Epidermal melanocyte (primary cell): ENCODE measurements around the gene SPATA17.

Source experiments
- DNase-seq: peaks from one replicate; pipeline ENCODE4 v3.0.0; 2011; ENCODE audit warnings: low spot score; ENCODE audit not compliant: insufficient read length

SPATA17 gene

DNA sequence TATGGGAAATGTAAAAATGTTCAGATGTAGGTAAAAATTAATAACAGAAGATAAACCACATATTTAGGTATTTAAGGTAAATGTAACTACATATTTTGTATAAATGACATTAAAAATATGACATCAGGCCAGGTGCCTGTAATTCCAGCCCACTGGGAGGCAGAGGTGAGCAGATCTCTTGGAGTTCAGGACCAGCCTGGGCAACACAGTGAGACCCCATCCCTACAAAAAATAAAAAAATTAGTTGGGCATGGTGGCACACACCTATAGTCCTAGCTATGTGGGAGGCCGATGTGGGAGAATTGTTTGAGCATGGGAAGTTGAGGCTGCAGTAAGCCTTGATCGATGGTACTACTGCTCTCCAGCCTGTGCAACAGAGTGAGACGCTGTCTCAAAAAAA is 216.5 kb downstream of the SPATA17 start:
- DNase-seq: no peak

DNA sequence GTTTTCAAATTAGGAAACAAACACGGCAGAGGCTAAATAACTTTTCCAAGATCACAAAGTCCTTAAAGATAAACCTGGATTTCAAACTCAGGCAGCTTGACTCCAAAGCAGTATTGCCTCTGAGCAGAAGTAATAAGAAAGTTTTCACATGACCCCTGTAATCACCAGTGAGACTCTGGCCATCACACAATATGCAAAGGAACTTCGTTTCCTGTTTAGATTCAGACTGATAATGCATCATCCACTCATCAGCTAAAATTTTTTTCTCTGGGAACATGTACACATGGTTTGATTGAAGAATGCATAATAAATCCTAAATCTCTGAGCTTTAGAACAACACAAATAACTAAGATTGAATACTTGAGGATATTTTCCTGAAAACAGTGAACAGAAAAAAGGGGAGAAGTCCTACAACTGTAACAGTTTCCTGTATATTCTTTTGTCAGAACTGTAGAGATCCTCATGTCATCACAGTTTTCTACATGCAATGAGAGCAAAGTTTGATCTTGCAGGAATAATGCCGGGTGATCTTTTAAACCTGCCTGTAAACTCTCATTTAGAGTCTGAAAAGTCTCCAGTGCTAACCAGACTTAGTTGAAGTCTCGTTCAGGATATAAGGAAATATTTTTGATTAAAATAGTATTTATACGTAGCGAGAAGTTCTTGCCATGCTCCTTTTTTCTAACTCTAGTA is 225.3 kb downstream of the SPATA17 start:
- DNase-seq: no peak

DNA sequence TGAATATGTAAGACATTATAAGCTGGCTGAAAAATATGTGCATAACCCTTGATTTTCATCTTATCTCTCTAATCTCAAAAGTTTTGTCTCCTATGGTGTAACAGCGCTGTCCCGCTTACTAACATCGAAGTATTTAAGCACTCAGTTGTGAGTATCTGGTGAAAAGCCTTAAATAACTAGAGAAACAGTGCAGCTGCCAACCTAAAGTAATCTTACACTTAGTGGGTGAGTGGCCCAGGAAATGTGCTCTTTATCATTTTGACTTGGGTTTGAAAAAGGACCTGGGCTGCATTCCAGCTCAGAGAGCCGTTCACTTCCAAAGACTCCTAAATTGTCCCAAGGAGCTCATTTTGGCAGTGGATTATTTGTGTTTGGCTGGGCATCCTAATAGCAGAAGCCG is 225.9 kb downstream of the SPATA17 start:
- no peak for DNase-seq

DNA sequence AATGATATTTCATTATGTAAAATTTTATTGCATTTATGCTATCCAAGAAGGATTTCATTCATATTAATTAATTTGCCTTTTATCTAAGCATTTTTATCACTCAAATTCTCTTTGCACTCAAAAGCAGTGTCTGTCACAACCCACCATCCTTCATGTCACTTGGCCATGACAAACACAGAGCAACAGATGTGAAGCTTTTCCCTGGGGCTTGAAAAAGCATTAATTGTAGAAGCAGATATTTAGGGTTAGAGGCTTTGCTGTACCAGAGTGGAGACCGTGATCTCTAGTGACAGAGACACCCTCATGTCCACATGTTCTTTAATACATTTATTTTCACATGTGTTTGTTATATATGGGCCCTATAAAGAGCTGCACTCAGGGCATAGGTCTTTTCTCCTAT is 230.5 kb downstream of the SPATA17 start:
- no peak for DNase-seq

DNA sequence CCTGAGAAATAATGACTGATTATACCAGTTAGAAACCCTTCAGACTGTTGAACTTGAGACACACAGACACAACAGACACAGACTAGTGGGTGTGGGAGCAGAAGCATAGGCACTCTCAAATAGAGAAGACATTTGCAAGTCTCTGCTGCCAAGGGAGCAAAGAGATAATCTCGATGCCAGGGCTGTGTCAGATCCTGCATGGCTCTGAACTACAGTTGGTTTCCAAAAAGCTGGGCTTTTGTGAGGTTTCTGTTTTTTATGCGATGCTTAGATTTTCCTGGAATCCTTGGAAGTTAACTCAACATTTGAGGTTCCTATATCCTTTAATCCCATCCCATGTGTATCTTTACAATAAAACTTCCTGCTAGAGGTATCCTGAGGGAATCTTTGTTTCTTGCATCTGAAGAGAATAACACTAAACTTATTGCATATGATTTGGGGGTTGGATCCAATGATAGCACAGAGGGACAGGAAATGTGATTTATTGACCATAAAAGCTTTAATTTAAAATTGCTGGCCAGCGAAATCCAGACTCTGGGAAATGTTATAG is 236.4 kb downstream of the SPATA17 start:
- DNase-seq: no peak

DNA sequence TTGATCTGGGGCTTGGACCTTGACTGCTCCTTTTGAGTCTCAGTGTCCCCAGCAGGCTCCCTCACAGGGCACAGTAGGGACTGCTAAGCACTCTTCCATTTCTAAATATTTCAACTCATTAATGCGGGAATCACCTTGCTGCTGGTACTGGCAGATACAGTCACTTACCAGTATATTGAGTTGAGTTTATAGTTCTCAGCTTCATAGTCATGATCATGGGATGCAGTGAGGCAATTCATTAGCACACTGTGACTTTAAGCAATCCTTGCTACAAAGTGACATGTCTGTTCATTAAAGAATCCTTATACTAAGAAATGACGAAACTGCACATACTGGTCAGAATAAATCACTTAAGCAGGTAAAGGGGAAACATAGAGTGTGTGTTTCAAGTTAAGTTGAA is 240.8 kb downstream of the SPATA17 start:
- no peak for DNase-seq

DNA sequence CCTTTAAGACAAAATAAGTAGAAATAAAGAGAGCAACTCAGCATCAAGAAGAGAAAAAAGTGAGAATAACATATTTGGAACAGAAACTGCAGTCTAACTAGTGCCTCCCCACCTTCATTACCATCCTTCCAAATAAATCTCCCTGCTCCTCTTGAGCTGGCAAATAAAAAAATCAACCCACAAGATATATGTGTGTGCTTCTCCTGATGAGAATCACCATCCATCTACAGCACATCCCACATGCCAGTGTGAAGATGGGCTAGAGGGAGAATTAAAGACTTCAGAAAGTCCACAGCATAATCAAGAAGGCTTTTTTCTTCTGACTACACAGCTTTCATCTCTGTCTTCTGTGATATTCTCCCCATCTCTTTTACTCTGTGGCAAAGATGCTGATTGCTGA is 244.1 kb downstream of the SPATA17 start:
- no peak for DNase-seq

DNA sequence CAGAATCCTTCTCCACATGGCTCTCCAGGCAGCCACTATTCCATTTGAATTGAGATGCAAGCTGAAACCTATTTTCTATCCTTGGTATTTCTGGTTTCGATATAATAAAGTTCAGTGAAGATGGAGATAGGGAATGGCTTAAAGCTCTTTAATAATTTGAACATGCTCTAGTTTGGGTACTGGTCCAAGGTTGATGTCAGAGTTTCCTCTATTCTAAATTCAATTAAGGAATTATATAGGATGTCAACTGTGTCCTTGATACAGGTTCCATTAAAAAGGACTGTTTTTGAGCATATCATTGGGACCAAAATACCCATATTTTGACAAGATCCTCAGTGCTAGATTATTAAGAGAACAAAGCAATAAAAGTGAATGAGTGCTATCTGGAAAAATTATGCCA is 245.3 kb downstream of the SPATA17 start:
- no peak for DNase-seq

DNA sequence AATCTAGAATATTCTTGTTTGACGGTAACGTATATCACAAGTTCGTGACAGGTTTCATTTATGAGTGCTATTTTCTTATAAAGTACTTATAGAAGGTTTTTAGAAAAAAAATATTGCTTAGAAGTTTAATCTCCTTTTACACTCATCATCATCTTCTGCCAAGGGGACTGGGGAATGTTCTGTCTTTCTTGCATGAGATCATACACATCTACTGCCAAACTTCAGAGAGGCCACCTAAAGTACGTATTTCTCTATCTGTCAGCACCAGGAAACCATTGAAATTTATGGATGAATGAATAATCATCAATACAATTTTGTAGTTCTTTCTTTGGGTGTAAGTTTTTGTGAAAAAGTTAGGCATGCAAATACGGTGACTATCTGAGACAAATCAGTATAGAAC is 245.8 kb downstream of the SPATA17 start:
- no peak for DNase-seq

DNA sequence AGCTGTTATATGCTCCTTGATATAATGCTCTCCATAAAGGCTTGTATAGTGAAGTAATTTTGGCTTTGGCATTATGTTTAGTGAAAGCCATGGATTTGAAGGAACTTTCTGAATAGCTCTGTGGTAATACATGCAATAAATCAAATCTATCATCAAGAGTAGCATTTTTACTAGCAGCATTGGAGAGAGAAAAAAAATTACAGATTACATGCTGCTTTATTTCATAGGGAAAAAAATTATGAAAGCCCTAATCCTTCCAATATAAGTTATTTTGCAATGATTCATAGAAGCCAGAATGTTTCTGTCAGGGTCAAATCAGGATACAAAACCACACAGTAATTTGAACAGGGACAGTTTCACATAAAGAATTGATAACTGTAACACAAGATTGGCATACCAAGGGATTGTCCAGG is 250.0 kb downstream of the SPATA17 start:
- DNase-seq: no peak

DNA sequence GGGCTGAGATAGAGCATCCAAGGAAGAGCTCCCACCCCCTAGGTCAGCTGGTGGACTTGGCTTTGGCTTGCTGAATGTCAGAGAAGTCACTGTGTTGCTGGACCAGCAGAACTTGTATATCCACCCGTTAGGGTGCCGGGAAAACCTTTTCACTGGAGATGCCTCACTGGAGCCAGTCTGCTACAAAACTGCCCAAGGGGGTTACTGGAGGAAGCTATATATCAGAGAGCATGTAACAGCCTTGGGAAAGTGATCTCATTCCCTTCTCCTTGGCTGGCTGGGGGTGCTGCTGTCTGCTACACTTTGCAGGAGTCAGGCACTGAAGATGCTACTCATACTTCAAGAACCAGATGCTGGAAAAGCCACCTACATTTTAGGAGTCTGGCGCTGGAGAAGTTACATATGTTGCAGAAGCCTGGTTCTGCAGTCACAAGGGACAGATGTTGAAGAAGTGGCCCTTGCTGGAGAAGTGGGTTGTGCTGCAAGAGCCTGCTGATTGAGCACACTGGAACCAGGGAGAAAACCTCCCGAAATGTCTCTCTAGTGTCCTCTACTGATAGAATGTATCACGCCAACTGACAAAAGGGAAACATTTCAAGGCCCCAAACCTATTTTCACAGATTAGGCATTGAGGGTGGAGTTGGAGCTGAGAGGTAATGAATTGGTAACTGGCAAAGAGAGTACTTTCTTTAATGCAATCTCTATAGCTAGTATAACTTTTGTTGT is 250.6 kb downstream of the SPATA17 start:
- no peak for DNase-seq

DNA sequence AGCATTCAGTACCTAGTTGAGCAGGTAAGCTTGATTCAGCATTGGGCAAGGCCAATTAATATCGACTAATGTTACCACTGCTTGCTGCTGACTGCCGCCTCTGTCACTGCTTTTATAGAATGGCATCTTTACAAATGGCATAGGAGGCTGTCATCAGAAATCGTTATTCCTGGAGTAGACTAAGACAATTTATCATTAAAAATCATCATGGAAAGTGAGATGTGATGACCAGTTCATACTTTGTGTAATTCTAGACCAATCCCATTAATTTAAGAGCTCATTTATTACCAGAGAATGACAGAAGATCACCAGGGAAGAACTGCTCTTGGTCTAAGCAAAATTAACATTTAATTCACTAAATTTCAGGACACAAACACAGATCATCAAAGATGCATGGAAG is 254.0 kb downstream of the SPATA17 start:
- DNase-seq: no peak

DNA sequence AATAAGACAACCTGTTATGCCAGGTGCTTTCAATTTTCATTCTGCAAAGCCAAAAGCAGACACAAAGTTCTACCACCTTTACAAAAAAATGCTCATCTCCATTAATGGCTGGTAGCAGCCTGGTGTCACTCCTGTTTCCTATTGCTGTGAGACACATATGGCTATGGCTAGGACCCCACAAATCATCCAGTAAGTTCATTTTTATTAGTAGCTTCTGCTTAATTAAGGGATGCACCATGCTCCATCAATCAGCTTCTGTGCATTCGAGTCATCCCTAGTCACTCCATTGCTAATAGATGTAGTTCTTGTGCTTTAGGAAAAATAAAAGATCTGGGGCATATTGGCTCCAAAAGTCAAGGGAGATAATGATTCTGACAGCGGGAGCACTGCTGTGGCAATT is 257.2 kb downstream of the SPATA17 start:
- no peak for DNase-seq

DNA sequence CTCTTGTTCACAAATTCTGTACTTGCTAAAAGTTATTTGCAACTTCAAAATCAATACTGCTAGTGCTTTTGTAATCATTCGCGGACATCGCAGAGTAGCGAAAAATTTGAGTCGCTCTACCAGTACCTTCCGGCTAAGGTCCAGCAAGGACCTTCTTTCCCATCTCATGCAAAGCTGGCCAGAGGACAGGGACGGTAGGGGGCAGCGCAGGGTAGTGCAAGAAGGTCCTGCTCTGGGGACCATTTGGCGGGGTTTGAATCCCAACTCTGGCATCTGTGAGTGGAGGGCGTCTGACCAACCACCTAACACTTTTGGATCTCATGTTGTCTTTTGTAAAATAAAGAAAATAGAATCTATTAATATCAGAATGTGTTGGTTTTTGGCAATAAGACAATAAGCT is 258.3 kb downstream of the SPATA17 start:
- no peak for DNase-seq

DNA sequence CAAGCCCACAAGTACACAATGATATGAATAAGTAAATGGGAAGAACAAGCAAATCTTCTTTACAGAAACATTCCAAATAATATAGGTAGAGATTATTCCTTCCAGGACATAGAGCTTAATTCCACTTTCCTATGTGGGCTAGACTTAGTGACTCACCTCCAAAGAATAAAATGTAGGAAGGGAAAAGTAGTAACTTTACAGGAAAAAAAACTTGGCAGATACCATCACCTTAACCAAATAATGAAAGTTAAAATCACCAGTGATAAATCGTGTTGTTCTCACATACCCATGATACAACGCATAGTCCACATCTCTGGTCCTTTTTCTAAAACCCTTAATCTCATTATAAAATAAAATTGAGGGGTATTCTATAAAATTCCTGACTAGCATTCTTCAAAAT is 260.8 kb downstream of the SPATA17 start:
- DNase-seq: no peak

DNA sequence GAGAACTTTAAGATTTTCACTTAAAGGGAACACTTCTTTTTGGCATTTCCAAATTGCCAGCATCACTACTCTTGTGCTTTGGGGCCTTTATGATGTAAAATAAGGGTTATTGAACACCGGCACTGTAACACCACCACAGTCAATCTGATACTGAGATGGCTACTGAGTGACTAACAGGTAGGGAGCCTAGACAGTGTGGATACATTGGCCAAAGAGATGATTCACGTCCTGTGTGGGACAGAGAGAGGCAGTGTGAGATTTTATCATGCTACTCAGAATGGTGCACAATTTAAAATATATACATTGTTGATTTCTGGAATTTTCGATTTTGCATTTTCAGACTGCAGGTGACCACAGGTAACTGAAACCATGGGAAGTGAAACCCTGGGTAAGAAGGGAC is 261.6 kb downstream of the SPATA17 start:
- DNase-seq: no peak

DNA sequence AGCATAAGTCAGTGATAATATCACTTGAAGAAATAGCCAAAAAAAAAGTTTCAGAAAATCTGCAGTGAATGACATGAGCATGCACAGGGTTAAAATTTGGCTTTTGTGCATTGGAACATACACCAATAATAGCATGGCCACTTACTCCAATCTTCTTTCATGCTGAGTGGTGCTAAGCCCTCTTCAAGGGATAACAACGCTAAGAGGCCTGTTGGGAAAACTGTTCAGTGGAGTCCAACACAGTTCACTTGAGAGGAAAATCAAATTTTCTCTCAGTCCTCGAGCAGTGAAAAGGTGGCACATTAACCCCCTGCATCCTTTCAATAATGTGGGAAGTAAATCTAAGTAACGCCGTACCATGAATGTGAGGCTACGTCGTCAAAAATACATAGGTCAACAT is 264.7 kb downstream of the SPATA17 start:
- no peak for DNase-seq

DNA sequence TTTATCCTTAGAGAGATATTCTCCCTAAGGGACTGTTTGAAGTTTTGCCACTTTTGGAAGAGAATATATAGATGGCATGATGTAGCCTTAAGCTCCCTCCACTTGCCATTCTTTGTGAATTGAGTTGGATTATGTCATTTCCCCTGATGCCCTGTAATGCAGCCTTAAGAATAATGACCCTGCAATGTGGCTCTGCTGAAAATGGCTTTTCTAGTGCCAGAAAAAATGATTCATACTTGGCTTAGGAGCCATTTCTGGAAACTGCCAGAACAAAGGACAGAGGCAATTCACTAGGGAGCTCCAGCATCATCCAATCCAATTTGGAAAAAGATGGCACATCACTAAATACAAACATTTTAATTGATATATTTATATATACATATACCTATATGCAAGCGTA is 265.3 kb downstream of the SPATA17 start:
- no peak for DNase-seq

DNA sequence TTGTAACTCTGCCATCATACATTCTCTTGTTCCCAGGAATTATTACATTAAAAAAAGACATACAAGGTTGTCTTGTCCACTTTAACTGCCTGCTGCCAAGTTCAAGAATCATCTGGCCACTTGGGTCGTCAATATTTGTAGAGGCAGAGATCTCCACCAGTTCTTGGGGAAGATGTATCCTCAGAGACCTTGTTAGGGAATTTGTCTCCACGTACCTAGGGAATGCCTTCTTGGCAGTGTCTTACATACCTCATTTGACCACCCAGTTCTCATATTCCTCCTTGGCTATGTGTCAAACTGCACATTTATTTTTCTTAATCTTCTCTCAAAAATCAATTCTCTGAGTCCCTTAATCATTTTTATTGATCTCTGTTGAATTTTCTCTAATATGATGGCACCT is 266.0 kb downstream of the SPATA17 start:
- DNase-seq: no peak

DNA sequence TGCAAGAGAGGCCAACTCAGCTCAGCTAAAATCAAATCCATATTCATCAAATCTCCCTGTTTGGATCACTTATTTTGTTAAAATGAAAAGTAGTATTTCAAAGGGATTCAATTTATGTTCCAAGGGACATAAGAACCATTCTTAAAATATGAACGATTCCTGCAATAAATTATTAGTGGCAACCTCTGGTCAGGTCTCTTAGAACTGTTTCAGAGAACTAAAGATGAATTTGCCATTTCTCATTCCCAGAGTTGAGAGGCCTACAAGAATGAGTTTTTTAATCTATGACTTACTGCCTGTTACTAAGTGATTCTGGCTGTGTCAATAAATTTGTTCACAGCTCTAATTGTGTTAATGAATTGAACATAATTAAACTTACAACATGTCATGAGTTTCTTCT is 268.5 kb downstream of the SPATA17 start:
- no peak for DNase-seq

DNA sequence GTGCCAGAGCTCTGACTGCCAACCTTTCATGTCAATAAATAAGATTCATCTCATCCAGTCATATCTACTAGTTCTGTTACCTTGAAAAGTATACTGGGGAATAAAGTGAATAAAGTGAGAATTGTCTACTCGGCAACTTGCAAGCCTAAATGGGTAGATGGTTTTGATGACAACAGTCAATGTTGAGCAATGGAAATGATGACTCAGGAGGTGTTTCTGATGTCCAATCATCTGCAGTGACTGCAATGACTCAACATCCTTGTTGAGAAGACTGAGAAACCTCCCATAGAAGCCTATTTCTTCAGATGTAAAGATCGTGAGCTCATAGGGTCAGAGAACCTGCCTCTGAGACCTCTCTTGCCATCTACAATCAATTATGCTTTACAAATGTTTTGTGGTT is 276.4 kb downstream of the SPATA17 start:
- DNase-seq: no peak

DNA sequence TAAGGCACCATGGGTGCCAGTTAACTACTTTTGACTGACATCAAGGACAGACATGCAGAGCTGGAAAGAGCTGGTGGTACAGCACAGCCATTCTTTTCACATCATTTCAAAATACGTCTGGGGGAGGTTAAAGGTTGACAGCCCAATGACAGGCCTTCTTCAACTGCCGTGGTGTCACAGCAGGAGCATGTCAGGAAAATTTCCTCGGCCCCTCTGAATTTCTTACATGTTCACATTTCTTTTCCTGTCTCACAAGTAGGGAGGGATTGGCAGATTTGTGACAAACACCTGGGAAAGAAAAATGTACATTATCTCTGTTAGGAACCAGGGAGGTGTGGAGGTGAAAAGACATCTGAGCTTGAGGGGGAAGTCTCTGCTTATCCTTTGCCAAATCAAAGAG is 279.1 kb downstream of the SPATA17 start:
- no peak for DNase-seq

DNA sequence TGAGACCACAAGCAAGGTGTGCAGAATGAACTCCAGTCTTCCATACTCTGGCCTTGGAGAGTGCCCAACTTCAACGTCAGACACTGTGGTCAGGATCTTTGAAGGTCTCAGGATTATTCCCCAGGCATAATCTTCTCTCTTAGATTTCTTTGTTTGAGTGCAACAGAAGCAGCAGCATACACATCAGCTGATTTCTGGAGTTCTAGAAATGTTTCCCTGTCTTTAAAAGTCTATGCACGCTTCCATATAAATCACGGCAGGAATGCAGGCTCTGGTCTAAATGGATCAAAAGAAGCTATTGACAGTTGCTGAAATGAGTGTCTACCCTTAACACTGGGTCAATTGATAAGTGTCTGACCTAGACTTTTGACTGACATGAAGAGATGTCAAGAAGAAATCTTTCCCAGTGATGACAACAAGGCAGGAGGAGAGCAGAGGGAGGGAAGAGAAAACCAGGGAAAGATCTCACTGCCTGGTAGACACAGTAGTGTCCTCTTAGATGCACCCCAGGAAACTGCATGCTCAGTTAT is 279.7 kb downstream of the SPATA17 start:
- peak; percentile 63 for DNase-seq
